T-helper 17 cell (primary cell): ENCODE data around the gene TMEM144. TPM values are rescaled to one million over a fixed set of nuclear protein-coding genes. Genes with fewer than 3 reads are reported as not detected.
A peak's percentile ranks its signal among the peaks of the same experiment; 100 is the strongest.
"Not testable (repeated sequence)": the region's sequence is repeated elsewhere in the genome, so short reads cannot be mapped to it uniquely, and the experiment has no call there.

Source experiments
- ATAC-seq: fragments of 150-1000 bp; cut with Tn5 transposase; 2 replicates; pipeline ENCODE4 v1.10.0; 2021; ENCODE audit warnings: mild to moderate bottlenecking, moderate library complexity
- DNase-seq, 3 donors: peaks; one replicate each; pipeline versions ENCODE4 v3.0.0 to v3.0.0-alpha.2; 2020 to 2021
- H3K9me3 ChIP-seq: one replicate; pipeline ENCODE4 v1.7.0; 2013; ENCODE audit warnings: low read length, mild to moderate bottlenecking; ENCODE audit not compliant: control insufficient read depth, poor library complexity, severe bottlenecking
- H3K27ac Mint-ChIP-seq: one replicate; pipeline ENCODE4 v1.8.0; 2022; ENCODE audit warnings: mild to moderate bottlenecking, moderate library complexity, mixed read lengths
- H3K27me3 Mint-ChIP-seq: one replicate; pipeline ENCODE4 v1.8.0; 2022; ENCODE audit warnings: mixed read lengths
- H3K36me3 Mint-ChIP-seq: one replicate; pipeline ENCODE4 v1.8.0; 2022; ENCODE audit warnings: low read depth, mixed read lengths
- H3K4me1 Mint-ChIP-seq: one replicate; pipeline ENCODE4 v1.8.0; 2022; ENCODE audit warnings: mild to moderate bottlenecking, mixed read lengths
- H3K4me3 Mint-ChIP-seq: one replicate; pipeline ENCODE4 v1.8.0; 2022; ENCODE audit warnings: mild to moderate bottlenecking, moderate library complexity, mixed read lengths
- total RNA-seq, 4 donors: library from RNA in 2 of 4; stranded (reverse) in 2 of 4; gene quantifications; one replicate each; pipeline ENCODE4 v1.2.3 and lab custom pipeline; 2022 to 2026

Gene TMEM144
- total RNA-seq, 2 donors from 2014 or later: 0.50 TPM; not detected in 1

DNA sequence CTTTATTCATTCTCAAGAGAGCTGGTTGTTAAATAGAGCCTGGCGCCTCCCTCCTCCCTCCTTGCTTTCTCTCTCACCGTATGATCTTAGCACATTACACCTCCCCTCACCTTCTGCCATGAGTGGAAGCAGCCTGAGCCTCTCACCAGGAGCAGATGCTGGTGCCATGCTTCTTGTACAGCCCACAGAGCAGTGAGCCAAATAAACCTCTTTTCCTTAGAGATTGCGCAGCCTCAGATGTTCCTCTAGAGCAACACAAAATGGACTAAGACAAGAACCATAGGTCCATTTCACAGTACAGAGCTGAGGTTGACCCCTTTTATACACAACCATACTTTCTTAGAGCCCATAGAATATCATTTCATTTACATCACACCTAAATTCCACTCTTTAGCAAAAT, 10.1 kb upstream of the TMEM144 start:
- H3K4me3 Mint-ChIP-seq: no peak overlapping the region
- H3K36me3 Mint-ChIP-seq: peaks cover 2% of the 10 kb centered on the region
- ATAC-seq (no peak), DNase-seq (no peak)
- no peaks in the 10 kb centered on the region for H3K9me3 ChIP-seq
- H3K27ac Mint-ChIP-seq: no peak overlapping the region
- no peaks in the 10 kb centered on the region for H3K4me1 Mint-ChIP-seq
- H3K27me3 Mint-ChIP-seq: peaks cover 5% of the 10 kb centered on the region

DNA sequence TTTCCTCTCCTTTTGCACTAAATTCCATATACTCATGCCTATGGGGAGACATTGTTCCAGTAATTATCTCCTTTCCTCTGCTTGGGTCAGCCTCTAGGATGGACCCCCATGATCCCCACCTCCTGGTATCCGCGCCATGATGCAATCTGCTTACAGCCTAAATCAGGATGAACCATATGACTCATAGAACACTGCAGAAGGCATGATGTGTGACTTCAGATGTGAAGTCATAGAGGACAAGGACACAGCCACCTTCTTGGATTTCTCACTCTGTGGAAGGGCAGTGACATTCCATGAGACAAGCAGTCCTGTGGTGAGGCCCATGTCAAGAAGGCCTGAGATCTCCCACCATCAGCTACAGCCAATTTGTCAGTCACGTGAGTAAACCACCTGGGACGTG, 9.0 kb upstream of the TMEM144 start:
- ATAC-seq (no peak), DNase-seq (no peak)
- Mint-ChIP-seq H3K36me3 (peaks cover 2% of the 10 kb centered on the region), H3K27ac (no peak overlapping the region), H3K4me1 (no peaks in the 10 kb centered on the region), H3K4me3 (no peak overlapping the region), H3K27me3 (peaks cover under 1% of the 10 kb centered on the region)
- no peaks in the 10 kb centered on the region for H3K9me3 ChIP-seq

DNA sequence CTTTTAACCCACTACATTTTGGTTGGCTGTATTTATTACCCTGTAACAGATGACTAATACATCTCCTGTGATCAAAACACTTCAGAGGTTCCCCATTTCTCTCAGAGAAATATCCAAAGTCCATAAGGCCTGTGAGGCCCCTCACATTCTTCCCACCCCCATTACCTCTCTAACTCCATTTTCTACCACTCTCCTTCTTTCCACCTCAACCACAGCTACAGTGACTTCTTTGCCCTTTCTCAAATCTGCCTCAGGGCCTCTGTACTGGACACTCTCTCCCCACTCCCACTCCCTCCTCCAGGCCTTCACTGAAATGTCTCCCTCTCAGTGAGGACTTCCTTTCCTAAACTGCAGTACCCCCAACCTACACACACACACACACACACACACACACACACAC, 8.4 kb upstream of the TMEM144 start:
- no peaks in the 10 kb centered on the region for H3K9me3 ChIP-seq
- Mint-ChIP-seq H3K36me3 (peaks cover 2% of the 10 kb centered on the region), H3K27me3 (no peaks in the 10 kb centered on the region), H3K4me3 (no peak overlapping the region), H3K4me1 (no peaks in the 10 kb centered on the region), H3K27ac (no peak overlapping the region)
- ATAC-seq (no peak), DNase-seq (no peak)

DNA sequence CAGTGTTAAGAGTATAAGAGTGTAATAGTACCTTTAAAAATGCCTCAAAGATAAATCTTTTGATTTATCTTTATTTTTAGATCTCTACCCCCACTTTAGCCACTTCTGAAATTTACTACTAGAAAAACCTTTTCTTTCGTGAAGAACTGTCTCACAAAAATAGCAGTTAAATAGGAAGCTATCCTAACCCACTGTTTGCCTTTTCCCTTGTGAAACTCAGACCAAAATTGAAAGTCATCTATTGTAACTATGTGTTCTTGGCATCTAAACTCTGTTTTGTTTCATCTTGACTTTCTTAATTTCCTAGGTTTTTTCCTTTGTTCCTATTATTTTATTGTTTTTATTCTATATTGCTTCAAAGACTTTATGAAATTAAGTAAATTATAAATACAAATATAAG, 7.8 kb upstream of the TMEM144 start:
- H3K4me3 Mint-ChIP-seq: no peak overlapping the region
- H3K27me3 Mint-ChIP-seq: no peaks in the 10 kb centered on the region
- no peaks in the 10 kb centered on the region for H3K4me1 Mint-ChIP-seq
- peaks cover 2% of the 10 kb centered on the region for H3K36me3 Mint-ChIP-seq
- DNase-seq (no peak), ATAC-seq (no peak)
- no peaks in the 10 kb centered on the region for H3K9me3 ChIP-seq
- no peak overlapping the region for H3K27ac Mint-ChIP-seq

DNA sequence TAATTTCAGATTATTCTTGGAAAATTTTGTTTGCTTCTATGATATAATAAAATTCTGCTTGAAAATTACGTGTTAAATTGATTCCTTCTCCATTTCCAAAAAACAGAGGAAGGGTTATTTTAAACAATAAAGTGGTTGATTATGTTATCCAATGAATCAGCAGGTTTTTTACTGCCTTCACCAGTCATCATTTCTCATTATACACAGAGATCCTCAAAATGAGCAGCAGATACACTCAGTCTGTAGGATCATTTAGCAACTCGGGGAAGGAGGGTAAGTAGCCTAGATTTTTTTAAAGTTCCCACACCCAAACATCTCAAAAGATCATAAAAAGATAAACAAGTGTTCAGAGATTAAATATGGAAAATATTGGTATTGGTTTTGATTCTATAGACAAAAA, 6.8 kb upstream of the TMEM144 start:
- H3K36me3 Mint-ChIP-seq: peaks cover 2% of the 10 kb centered on the region
- no peaks in the 10 kb centered on the region for H3K9me3 ChIP-seq
- H3K4me1 Mint-ChIP-seq: no peaks in the 10 kb centered on the region
- H3K27ac Mint-ChIP-seq: no peak overlapping the region
- DNase-seq (no peak), ATAC-seq (no peak)
- H3K27me3 Mint-ChIP-seq: no peaks in the 10 kb centered on the region
- H3K4me3 Mint-ChIP-seq: no peak overlapping the region

DNA sequence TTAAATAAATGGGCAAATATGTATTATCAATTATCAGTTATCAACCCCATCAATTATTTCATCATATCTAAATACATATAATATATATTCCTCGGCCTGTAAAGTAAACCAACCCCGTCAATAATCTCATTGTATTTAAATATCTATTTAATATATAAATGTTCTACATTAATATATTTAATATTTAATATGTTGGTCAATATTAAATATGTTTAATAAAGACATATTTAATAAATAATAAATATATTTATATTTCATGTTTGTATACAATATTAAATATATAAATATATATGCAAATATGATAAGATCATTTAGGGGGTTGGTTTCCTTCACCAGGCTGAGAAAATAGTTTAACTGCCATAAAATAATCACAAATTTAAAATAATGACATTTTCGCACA, 6.4 kb upstream of the TMEM144 start:
- H3K27ac Mint-ChIP-seq: no peak overlapping the region
- H3K4me1 Mint-ChIP-seq: no peaks in the 10 kb centered on the region
- no peak for DNase-seq
- peaks cover 1% of the 10 kb centered on the region for H3K27me3 Mint-ChIP-seq
- no peak for ATAC-seq
- no peak overlapping the region for H3K4me3 Mint-ChIP-seq
- peaks cover 2% of the 10 kb centered on the region for H3K36me3 Mint-ChIP-seq
- no peaks in the 10 kb centered on the region for H3K9me3 ChIP-seq

DNA sequence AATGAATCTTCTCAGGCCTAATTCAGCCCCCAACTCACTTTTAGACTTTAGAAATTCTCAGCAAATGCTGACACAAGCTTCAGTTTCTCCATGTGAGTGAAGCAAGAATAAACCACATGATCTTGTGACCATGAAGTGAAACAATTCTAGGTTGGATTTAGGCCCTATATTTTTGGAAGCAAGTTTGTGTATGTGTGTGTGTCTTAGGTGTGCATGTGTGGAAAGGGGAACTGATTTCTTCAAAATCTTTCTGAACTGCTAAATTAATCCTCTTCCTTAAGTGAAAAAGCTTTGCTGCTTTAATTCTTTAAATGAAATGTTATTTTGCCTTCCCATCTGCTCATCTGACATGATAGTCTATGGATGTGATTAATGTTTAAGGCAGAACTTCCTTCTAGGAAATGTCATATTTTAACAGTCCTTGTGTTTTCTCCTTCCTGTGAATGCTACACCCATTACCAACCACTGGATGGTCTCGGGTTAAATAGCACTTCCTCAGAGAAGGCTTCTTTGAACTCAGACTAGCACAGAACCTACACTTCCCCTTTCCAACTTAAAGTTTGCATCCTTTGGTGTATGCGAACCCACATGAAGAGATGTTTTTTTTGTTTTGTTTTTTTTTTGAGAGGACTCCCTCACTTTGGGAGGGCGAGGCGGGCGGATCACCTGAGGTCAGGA, 1.2 kb upstream of the TMEM144 start:
- Mint-ChIP-seq H3K27me3 (peaks cover 28% of the 10 kb centered on the region), H3K4me3 (peak overlapping the region; percentile 25), H3K36me3 (peaks cover 3% of the 10 kb centered on the region), H3K27ac (no peak overlapping the region), H3K4me1 (peaks cover 7% of the 10 kb centered on the region)
- no peaks in the 10 kb centered on the region for H3K9me3 ChIP-seq
- ATAC-seq (peak; percentile 30), DNase-seq (no peak)

DNA sequence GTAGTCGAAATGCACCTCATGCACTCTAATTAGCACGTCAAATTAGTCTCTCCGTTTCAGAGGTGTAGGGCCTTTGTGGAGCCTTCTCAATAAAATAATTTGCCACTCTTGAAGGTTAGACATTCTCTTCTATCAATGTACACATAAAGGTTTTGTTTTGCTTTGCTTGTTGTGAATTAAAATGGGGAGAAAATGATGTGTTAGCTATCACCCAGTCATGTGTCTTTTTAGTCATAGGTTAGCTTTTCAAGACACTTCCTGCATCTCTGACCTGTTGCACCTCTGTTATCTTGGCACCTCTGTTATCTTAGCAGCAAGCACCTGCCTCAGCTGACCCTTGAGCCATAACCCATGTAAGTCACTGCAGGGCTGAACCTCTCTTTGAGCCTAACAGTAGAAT, 936 bp downstream of the TMEM144 start:
- DNase-seq: no peak
- Mint-ChIP-seq H3K27me3 (peaks cover 34% of the 10 kb centered on the region), H3K27ac (no peak overlapping the region), H3K4me3 (no peak overlapping the region), H3K4me1 (peaks cover 7% of the 10 kb centered on the region), H3K36me3 (peaks cover 3% of the 10 kb centered on the region)
- no peak for ATAC-seq
- H3K9me3 ChIP-seq: no peaks in the 10 kb centered on the region

DNA sequence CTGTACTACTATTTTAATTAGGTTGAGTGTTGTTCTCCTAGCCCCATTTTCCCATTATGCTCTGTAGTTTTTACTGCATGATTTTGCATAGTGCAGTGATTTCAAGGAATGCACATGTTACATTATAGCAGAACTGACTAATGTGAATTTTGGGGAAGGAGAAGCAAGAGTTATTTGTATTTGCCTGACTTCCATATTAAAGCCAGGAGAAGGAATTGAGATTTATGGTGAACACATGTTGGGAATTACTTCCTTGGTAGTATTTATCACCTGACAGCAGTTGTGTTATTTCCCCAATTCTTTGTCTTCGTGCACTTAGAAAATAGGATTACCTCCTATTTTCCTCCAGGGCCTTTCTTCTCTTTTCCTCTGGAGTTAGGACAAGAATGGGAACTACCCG, 3.2 kb downstream of the TMEM144 start:
- Mint-ChIP-seq H3K27ac (no peak overlapping the region), H3K4me1 (peaks cover 7% of the 10 kb centered on the region), H3K36me3 (peaks cover 3% of the 10 kb centered on the region), H3K27me3 (peaks cover 34% of the 10 kb centered on the region), H3K4me3 (no peak overlapping the region)
- DNase-seq (no peak), ATAC-seq (no peak)
- H3K9me3 ChIP-seq: no peaks in the 10 kb centered on the region

DNA sequence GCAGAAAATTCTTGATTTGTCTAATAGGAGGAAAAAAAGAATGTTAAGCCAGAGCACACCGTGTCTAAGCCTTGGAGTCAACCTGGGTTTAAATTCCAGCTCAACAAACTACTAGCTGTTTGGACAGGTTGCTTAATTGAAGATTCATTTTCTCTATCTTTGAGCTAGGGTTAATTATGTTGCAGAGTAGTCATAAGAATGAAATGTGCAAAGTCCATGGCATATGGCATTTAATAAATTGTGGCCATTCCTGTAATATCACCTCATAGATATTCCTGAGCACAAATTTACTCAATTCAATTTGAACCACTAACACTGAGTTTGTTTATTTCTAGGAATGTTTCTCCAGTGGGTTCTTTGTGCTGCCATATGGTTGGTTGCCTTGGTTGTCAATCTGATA, 4.6 kb downstream of the TMEM144 start:
- Mint-ChIP-seq H3K27me3 (peaks cover 27% of the 10 kb centered on the region), H3K36me3 (no peaks in the 10 kb centered on the region), H3K4me1 (peaks cover 4% of the 10 kb centered on the region), H3K27ac (no peak overlapping the region), H3K4me3 (no peak overlapping the region)
- DNase-seq: no peak
- ATAC-seq: no peak
- no peaks in the 10 kb centered on the region for H3K9me3 ChIP-seq

DNA sequence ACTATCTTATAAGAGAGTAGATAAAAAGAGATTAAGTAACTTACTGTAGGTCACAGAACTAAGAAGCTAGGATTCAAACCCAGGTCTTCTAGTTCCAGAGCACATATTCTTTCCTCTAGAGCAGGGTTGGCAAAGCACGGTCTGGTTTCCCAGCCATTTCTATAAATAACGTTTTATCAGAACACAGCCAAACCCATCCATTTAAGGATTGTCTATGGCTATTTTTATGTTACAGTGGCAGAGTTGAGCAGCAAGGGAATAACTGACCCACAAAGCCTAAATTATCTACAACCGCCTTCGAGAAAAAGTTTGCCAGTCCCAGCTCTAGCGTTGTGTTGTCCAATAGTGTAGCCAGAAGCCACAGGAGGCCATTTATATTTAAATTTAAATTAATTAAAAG, 7.5 kb downstream of the TMEM144 start:
- H3K27me3 Mint-ChIP-seq: peaks cover 16% of the 10 kb centered on the region
- H3K36me3 Mint-ChIP-seq: no peaks in the 10 kb centered on the region
- no peaks in the 10 kb centered on the region for H3K4me1 Mint-ChIP-seq
- DNase-seq (no peak), ATAC-seq (no peak)
- H3K27ac Mint-ChIP-seq: no peak overlapping the region
- no peaks in the 10 kb centered on the region for H3K9me3 ChIP-seq
- no peak overlapping the region for H3K4me3 Mint-ChIP-seq

DNA sequence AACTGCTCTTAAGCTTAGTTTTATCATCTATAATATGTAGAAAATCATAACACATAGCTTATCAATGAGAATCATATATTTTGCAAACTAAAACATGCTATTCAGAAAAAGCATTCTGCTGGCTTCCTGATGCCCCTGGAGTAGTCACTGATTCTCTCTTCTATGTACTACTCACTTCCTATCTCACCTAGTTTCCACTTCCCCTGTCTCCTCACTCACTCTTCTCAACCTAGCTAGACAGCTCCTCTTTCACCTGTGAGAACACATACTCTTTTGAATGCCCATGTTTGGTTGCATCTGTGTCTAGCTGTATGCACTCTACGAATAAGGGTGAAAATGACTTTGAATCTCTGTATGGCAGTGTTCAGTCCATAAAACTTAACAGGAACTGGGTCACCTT, 9.3 kb downstream of the TMEM144 start:
- DNase-seq: no peak
- H3K9me3 ChIP-seq: no peaks in the 10 kb centered on the region
- Mint-ChIP-seq H3K27ac (no peak overlapping the region), H3K36me3 (no peaks in the 10 kb centered on the region), H3K4me3 (no peak overlapping the region), H3K4me1 (no peaks in the 10 kb centered on the region), H3K27me3 (peaks cover under 1% of the 10 kb centered on the region)
- no peak for ATAC-seq

DNA sequence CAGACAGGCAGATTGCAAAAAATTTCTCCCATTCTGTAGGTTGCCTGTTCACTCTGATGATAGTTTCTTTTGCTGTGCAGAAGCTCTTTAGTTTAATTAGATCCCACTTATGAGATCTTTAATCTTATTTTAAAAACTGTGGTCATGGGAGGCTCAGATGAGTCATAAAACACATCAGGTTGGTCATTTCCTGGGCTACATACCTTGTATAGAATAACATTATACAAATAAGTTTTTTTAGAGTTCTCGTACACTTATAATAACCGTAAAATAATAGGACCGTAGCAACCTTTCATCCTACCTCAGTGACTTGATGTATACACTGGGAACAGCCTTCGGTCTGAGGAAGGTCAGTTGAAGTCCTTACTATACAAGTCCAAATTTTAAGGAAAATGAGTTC, 14.0 kb downstream of the TMEM144 start:
- H3K27ac Mint-ChIP-seq, H3K4me3 Mint-ChIP-seq, ATAC-seq, H3K4me1 Mint-ChIP-seq, DNase-seq, H3K9me3 ChIP-seq, H3K27me3 Mint-ChIP-seq, H3K36me3 Mint-ChIP-seq: not testable (repeated sequence)

DNA sequence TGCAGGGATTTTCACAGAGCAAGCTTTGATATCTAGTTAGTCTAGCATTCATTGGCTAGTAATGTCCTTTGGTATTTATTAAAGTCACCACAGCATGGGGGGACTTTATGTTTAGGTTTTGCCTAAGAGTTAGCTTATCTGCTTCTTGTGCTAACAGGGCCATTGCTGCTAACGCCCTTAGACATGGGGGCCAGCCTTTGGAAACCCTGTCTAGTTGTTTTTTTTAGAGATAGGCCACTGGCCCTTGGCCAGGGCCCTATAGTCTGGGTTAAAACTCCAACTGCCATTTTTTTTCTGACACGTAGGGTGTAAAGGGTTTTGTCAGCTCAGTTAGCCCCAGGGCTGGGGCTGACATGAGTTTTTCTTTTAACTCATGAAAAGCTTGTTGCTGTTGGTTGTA, 14.7 kb downstream of the TMEM144 start:
- not testable (repeated sequence) for DNase-seq, H3K9me3 ChIP-seq, H3K4me1 Mint-ChIP-seq, H3K36me3 Mint-ChIP-seq, H3K27me3 Mint-ChIP-seq, H3K27ac Mint-ChIP-seq, H3K4me3 Mint-ChIP-seq, ATAC-seq
